Muscle of back (tissue), 11 donors: ENCODE results near the gene ZCWPW2. TPM values are rescaled to one million over a fixed set of nuclear protein-coding genes. Genes with fewer than 3 reads are reported as not detected.

Experiments used
- DNase-seq, 3 donors: peaks; one replicate each; pipeline versions ENCODE4 v3.0.0 to v3.0.0-alpha.2; 2013
- polyA plus RNA-seq, 10 donors: library from polyadenylated mRNA; unstranded; fragments of 120-200 nt; gene quantifications; one replicate each; pipeline ENCODE4 v1.2.1, GENCODE V29; 2013; ENCODE audit not compliant: insufficient read length in 10 of 10

The ZCWPW2 gene
- polyA plus RNA-seq, 10 donors: 1.4 to 2.6 (median 2.1) TPM

- peak in 1 of 3 donors; percentile 9 for DNase-seq
These were observed 1.0 kb downstream of the ZCWPW2 start for GRCh38 chr3:28349469-28350000.

GRCh38 chr3:28376424-28376823, 27.9 kb downstream of the ZCWPW2 start:
- DNase-seq: peak; percentile 78 to 89 (median 84)

- no peak for DNase-seq
These were observed 37.5 kb downstream of the ZCWPW2 start for GRCh38 chr3:28386049-28386448.

DNA sequence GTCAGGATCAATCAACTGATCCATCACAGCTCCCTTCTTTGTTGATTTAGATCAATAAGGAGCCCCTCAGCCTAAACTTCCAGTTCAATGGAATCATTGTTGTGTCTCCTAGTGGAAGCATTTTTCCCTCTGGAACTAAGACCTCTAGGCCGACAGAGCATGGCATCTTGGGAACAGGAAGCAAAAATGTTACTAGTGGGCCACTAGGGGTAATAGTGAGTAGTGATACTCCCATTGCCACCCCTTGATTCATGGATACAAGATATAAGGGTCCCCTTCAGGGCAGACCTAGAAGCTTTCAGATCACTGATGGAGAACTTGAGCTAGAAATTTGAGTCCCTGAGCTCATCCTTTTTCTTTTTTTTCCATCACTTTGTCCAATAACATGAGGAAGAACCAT, 40.5 kb downstream of the ZCWPW2 start:
- no peak for DNase-seq

- DNase-seq: no peak
These were observed 50.7 kb downstream of the ZCWPW2 start for GRCh38 chr3:28399206-28399605.

DNA sequence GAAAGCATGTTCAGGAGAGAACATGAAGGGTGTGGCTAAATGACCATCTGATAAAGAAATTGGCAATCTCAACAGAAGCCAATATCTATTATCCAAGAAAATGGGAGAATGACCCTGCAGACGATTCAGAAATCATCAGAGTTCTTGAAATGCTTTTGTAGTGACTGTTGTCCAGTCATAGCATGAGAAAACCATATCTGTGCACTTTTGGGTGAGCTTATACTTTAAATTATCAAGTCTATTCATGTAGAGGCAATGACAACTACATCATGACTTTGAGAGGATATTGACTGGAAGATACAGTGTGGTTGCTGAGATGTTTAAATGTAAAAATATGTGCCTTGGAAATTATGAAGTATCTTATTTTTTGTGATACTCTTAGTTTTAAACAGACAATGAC, 57.7 kb downstream of the ZCWPW2 start:
- no peak for DNase-seq

GRCh38 chr3:28449398-28449797, 100.9 kb downstream of the ZCWPW2 start:
- DNase-seq: no peak

DNA sequence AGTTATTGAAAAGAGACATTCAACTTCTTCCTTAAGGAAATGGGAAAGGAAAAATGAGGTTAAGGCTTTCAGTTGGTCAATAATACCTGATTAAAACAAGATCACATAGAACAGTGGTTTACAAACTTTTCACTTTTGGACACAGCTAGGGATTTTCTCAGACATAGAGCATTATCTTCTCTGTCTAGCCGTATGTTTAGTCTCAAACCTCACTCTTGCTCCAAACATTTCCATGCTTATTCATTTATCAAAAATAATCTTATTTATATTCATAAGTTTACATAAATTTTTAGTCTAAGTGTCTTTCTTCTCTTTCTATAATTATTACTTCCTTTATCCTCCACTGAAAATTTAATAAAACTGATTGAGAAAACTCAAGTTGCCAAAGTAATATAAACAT, 114.3 kb downstream of the ZCWPW2 start:
- no peak for DNase-seq

DNA sequence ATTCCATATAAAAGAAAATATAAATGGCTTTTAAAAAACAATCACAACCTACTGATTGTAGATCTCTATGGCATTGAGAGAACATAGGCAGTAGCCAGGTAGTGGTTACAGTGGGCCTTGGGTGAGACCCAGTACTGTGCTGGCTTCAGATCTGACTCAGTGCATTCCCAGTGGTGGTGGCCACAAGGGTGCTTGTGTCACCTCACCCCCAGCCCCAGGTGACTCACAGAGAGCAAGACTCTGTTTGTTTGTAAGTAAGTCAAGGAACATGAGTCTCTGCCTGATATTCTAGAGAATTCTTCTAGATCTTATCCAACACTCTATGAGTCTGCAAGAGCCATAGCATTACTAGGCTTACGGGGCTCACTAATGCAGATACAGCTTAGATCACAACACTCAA, 118.9 kb downstream of the ZCWPW2 start:
- no peak for DNase-seq

GRCh38 chr3:28476194-28476593, 127.7 kb downstream of the ZCWPW2 start:
- peak; percentile 23 to 48 (median 27) for DNase-seq

DNA sequence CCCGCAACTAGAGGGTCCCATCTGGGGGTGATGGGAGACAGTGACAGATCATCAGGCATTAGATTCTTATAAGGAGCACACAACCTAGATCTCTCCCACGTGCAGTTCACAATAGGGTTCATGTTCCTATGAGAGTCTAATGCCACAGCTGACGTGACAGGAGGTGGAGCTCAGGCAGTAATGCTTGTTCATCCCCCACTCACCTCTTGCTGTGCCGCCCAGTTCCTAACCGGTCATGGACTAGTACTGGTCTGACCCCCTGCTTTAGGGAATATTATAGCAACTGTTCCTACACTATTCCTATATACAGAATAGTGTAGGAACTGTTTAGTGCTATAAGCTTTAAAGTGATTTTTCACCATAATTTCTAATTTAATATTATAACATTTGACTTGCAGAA, 128.2 kb downstream of the ZCWPW2 start:
- no peak for DNase-seq

DNA sequence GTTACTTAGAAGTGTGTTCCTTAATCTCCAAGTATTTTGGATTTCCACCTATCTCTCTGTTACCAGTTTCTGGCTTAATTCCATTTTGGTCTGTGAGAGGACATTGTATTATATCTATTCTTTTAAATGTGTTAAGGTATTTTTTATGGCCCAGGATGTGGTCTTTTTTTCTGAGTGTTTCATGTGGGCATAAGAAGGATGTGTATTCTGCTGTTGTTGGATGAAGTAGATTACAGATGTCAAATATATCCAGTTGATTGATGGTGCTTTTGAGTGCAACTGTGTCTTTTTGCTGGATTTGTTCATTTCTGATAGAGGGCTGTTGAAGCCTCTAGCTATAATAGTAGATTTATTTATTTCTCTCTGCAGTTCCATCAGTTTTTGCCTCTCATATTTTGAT, 136.6 kb downstream of the ZCWPW2 start:
- DNase-seq: no peak

DNA sequence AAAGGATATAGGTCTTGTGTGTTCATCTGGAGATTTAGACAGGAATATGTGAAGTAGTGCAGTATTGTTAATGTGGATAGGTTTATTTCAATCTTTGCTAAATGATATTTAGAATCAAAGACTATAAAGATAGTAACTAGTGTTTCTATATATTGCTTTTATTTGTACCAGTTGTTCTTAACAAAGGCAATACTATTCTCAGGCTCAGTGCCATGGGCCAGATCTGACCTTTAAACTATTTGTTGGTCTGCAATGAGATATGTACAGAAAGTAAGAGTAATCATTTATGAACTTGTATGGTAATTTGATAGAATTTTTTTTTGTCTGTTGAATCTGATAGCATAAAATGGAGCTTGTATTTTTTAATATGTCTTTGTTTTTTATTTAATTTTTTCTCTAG, 146.8 kb downstream of the ZCWPW2 start:
- no peak for DNase-seq

DNA sequence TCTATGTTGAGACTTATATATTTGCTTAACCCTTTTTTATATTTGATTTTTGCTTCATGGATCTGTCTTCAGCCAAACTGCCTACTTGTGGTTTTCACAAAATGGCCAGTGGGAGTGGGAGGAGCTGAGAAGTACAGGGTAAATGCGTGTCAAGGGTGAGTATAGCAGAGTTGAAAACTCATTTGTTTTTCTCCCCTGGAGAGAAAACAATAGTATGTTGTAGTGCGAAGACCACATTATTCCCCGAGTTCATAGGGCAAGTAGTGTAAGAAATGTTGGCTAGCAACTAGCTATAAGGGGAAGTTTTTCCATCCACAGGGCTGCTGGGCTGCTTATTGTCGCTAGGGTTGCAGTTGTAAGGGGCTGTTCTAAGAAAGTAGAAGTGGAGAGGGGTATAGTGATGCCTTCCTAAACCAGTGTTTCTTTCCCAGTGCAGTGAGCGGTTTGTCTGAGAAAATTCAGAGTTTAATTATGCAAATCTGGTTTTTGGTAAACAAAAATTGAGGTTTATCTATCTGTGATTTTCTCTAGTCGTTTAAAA, 153.9 kb downstream of the ZCWPW2 start:
- DNase-seq: no peak

- DNase-seq: no peak
These were observed 156.5 kb downstream of the ZCWPW2 start for GRCh38 chr3:28504976-28505375.

- no peak for DNase-seq
These were observed 173.1 kb downstream of the ZCWPW2 start for GRCh38 chr3:28521663-28522062.

DNA sequence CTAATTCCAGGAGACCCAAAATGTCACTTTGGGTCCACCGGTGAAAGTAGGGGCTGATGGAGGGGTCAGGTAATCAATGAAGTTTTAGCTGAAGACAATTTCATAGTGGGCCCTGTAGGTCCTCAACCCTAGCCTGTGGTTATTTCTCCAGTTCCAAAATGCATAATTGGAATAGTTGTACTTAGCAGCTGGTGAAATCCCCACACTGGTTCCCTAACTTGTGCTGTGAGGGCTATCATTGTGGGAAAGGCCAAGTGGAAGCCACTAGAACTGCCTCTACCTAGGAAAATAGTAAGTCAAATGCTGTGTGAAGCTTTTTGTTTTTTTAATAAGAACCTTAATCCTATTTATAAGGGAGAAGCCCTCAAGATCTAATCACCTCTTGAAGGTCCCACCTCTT, 193.8 kb downstream of the ZCWPW2 start:
- no peak for DNase-seq

DNA sequence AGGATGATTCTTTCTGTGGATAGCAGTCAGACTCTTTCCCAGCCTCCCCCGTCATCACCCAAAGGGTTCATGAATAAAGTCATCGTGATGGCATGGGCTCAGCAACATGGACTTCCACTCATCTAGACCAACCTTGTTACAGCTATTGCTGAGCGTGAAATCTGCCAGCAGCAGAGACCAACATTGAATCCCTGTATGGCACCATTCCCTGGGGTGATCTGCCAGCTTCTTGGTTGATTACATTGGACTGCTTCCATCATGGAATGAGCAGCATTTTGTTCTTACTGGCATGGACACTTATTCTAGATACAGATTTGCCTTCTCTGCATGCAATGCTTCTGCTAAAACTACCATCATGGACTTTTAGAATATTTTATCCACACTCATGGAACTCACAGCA, 195.7 kb downstream of the ZCWPW2 start:
- DNase-seq: no peak

GRCh38 chr3:28544831-28545230, 196.3 kb downstream of the ZCWPW2 start:
- DNase-seq: no peak

- no peak for DNase-seq
These were observed 199.2 kb downstream of the ZCWPW2 start for GRCh38 chr3:28547677-28548076.

DNA sequence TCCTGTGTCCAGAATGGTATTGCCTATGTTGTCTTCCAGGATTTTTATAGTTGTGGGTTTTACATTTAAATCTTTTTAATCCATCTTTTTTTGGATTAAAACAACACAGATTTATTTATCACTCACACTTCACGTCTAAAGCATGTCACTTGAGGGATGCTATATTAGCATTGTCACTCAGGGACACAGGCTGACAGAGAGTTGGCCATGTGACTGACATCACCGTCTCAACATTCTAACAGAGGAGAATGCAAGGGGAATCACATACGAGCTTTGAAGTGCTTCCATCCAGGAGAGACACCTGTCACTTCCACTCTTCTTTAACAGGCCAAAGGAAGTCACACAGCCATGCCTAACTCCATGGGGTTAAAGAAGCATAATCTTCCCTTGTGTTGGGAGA, 204.7 kb downstream of the ZCWPW2 start:
- no peak for DNase-seq

DNA sequence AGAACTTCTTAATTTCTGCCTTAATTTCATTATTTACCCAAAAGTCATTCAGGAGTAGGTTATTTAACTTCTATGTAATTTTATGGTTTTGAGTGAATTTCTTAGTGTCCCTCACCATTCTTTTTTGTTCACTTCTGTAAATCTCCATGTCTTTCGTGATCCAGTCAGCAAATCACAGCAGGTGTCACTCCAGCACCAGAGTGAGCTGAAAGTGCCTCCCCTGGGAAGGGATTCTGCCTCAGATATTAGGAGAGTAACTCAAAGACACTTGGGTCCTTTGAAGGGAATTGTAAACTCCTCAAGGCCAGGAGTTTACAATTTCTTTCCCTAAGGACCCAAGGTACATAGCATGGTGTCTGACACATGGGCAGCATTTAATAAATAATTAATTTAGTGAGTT, 207.7 kb downstream of the ZCWPW2 start:
- no peak for DNase-seq

DNA sequence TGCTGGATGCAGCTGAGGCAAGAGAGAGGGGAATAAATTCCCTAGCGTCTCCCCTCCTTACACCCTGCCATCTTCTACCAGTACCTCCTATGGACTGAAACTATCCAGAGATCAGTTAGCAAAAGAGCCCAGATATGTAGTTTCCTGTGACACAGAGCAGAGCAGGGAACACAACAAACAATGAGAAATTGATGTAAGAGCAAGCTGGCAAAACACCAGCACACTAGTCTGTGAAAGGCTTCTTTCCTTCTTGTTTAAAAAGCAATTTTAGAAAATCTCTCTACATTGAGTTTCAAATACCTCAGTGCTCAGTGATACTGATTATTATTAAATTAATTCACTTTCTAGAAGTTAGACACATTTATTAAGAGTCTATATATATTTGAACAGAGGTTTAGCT, 215.7 kb downstream of the ZCWPW2 start:
- peak in 1 of 3 donors; percentile 4 for DNase-seq

- no peak for DNase-seq
These were observed 220.8 kb downstream of the ZCWPW2 start for GRCh38 chr3:28569357-28569756.
